Measurements from ENCODE around the gene HCFC2.

Gene HCFC2

DNA sequence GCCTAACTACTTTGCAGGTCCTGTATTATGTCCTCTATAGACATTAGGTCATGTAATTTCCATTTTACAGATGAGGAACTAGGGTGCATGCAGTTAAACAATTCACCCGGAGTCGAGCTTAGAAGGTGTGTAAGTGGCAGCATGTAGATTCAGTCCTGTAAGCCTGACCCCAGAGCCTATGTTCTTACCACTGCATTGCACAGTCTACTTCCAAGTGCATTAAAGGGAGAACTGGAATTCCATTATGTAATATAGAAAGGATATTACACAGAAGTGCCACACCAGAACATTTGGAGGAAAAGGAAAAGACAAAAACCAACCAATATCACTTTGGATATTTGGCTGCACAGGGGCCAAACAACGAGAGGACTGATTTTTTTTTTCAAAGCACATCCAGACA is 15.5 kb upstream of the HCFC2 start:
- intact Hi-C loops (cut with micrococcal nuclease), result no loop called here
- Mint-ChIP-seq H3K4me3 (no peak overlapping the region), H3K27ac (no peak overlapping the region), H3K9me3 (no peaks in the 10 kb centered on the region), H3K27me3 (peaks cover 38% of the 10 kb centered on the region), H3K4me1 (ENCODE audit: low read depth) (peaks cover 10% of the 10 kb centered on the region), H3K36me3 (ENCODE audit: low read depth) (no peaks in the 10 kb centered on the region)

DNA sequence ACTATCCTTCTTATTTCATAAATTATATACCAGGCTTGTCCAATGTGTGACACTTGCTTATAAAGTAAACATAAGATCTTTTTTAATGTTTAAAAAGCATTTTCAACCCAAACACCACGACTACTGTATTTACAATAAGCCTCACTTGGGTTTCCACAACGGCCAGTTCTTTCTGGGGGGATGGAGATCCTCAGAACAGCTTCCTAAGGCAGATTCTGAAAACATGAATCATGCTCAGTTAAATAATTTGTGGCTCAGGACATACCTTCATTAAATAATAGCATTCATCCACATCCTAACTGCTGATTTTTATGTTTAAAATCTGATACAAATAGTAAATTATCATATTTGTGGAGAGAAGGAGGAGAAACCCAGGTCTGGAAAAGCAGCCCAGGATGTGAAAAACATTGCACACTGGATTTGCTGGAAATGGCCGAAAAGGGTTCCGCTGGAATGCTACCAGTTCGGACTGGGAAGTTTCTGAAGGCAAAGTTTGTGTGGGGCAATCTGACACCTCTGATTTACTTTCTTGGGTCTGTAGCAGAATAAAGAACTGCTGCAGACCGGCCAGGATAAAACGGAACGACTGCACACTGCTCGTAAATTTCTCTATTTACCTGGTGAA is 14.9 kb upstream of the HCFC2 start:
- Mint-ChIP-seq H3K9me3 (no peaks in the 10 kb centered on the region), H3K36me3 (ENCODE audit: low read depth) (no peaks in the 10 kb centered on the region), H3K4me1 (ENCODE audit: low read depth) (peaks cover 10% of the 10 kb centered on the region), H3K27me3 (peaks cover 39% of the 10 kb centered on the region), H3K27ac (no peak overlapping the region), H3K4me3 (no peak overlapping the region)
- intact Hi-C loops (cut with micrococcal nuclease), result no loop called here

DNA sequence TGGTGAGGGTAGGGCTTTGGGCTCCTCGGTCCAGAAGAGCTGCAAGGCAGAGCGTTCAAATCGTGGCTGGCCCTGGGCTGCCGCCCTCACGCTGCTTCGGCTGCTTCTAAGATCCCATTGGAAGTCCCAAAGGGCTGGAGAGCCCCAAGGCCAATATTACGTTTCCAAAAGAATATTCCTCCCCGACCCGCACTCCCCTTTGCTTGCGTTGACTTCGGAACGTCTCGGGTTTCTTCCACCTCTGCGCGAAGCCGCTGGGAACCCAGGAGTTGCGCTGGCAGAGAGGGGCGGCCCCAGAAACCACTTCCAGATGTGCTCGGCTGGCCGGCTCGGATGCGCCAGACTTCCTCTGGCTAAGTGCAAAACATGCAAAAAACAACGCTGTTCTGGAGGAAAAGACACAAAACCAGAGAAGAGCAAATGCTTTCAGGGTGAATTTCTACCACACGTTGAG is 14.4 kb upstream of the HCFC2 start, which contains the start of gene GLT8D2:
Gene GLT8D2 (minus strand): TSS at position 285 of the 454 bp plus-strand sequence. CDS start 30,539 bp downstream, outside the sequence.
- H3K4me1 Mint-ChIP-seq (ENCODE audit: low read depth), result peaks cover 10% of the 10 kb centered on the region
- peaks cover 42% of the 10 kb centered on the region for H3K27me3 Mint-ChIP-seq
- H3K9me3 Mint-ChIP-seq, result no peaks in the 10 kb centered on the region
- H3K4me3 Mint-ChIP-seq, result no peak within 1 kb of the TSS
- no peaks in the 10 kb centered on the region for H3K36me3 Mint-ChIP-seq (ENCODE audit: low read depth)
- H3K27ac Mint-ChIP-seq, result no peak within 1 kb of the TSS
- intact Hi-C loops (cut with micrococcal nuclease), result no loop called here

- no peak overlapping the region for H3K27ac Mint-ChIP-seq
- intact Hi-C loops (cut with micrococcal nuclease), result no loop called here
- no peaks in the 10 kb centered on the region for H3K9me3 Mint-ChIP-seq
- H3K27me3 Mint-ChIP-seq, result peaks cover 40% of the 10 kb centered on the region
- no peak overlapping the region for H3K4me3 Mint-ChIP-seq
- no peaks in the 10 kb centered on the region for H3K36me3 Mint-ChIP-seq (ENCODE audit: low read depth)
- peaks cover 10% of the 10 kb centered on the region for H3K4me1 Mint-ChIP-seq (ENCODE audit: low read depth)
Measured at GRCh38 chr12:104050436-104050835, 13.9 kb upstream of the HCFC2 start.

GRCh38 chr12:104054681-104055346 is 9.5 kb upstream of the HCFC2 start:
- H3K27me3 Mint-ChIP-seq, result peaks cover 31% of the 10 kb centered on the region
- no peak overlapping the region for H3K27ac Mint-ChIP-seq
- H3K9me3 Mint-ChIP-seq, result no peaks in the 10 kb centered on the region
- H3K36me3 Mint-ChIP-seq (ENCODE audit: low read depth), result no peaks in the 10 kb centered on the region
- H3K4me3 Mint-ChIP-seq, result no peak overlapping the region
- H3K4me1 Mint-ChIP-seq (ENCODE audit: low read depth), result peaks cover 10% of the 10 kb centered on the region
- intact Hi-C loops (cut with micrococcal nuclease), result no loop called here

- Mint-ChIP-seq H3K4me1 (ENCODE audit: low read depth) (peaks cover 8% of the 10 kb centered on the region), H3K36me3 (ENCODE audit: low read depth) (no peaks in the 10 kb centered on the region), H3K4me3 (no peak overlapping the region), H3K9me3 (no peaks in the 10 kb centered on the region), H3K27me3 (peaks cover 24% of the 10 kb centered on the region), H3K27ac (no peak overlapping the region)
- intact Hi-C loops (cut with micrococcal nuclease), result no loop called here
Measured at GRCh38 chr12:104055686-104056388, 8.5 kb upstream of the HCFC2 start.

- Mint-ChIP-seq H3K9me3 (no peaks in the 10 kb centered on the region), H3K27ac (no peak overlapping the region), H3K4me1 (ENCODE audit: low read depth) (peaks cover 8% of the 10 kb centered on the region), H3K4me3 (no peak overlapping the region), H3K36me3 (ENCODE audit: low read depth) (no peaks in the 10 kb centered on the region), H3K27me3 (peaks cover 19% of the 10 kb centered on the region)
- intact Hi-C loops (cut with micrococcal nuclease), result no loop called here
Measured at GRCh38 chr12:104056419-104056972, 7.8 kb upstream of the HCFC2 start.

GRCh38 chr12:104057771-104058197 is 6.5 kb upstream of the HCFC2 start:
- Mint-ChIP-seq H3K27ac (no peak overlapping the region), H3K9me3 (no peaks in the 10 kb centered on the region), H3K4me3 (no peak overlapping the region), H3K36me3 (ENCODE audit: low read depth) (no peaks in the 10 kb centered on the region), H3K4me1 (ENCODE audit: low read depth) (peaks cover 8% of the 10 kb centered on the region), H3K27me3 (peaks cover 21% of the 10 kb centered on the region)
- intact Hi-C loops (cut with micrococcal nuclease), result loop anchor here (1.0 kb wide), 1 partner anchor 52 kb away; no protein-coding TSS in a partner anchor

GRCh38 chr12:104058802-104059201 is 5.5 kb upstream of the HCFC2 start:
- H3K36me3 Mint-ChIP-seq (ENCODE audit: low read depth), result peaks cover under 1% of the 10 kb centered on the region
- H3K4me3 Mint-ChIP-seq, result no peak overlapping the region
- H3K27ac Mint-ChIP-seq, result no peak overlapping the region
- H3K9me3 Mint-ChIP-seq, result no peaks in the 10 kb centered on the region
- intact Hi-C loops (cut with micrococcal nuclease), result no loop called here
- peaks cover 8% of the 10 kb centered on the region for H3K4me1 Mint-ChIP-seq (ENCODE audit: low read depth)
- peaks cover 14% of the 10 kb centered on the region for H3K27me3 Mint-ChIP-seq

GRCh38 chr12:104059963-104060362 is 4.4 kb upstream of the HCFC2 start:
- peaks cover 8% of the 10 kb centered on the region for H3K4me1 Mint-ChIP-seq (ENCODE audit: low read depth)
- H3K36me3 Mint-ChIP-seq (ENCODE audit: low read depth), result peaks cover 12% of the 10 kb centered on the region
- no peaks in the 10 kb centered on the region for H3K9me3 Mint-ChIP-seq
- H3K4me3 Mint-ChIP-seq, result no peak overlapping the region
- intact Hi-C loops (cut with micrococcal nuclease), result loop anchor here (5.0 kb wide), 1 partner anchor 103 kb away; a partner anchor contains a TSS
- H3K27ac Mint-ChIP-seq, result no peak overlapping the region
- peaks cover 10% of the 10 kb centered on the region for H3K27me3 Mint-ChIP-seq

GRCh38 chr12:104060791-104061190 is 3.5 kb upstream of the HCFC2 start:
- H3K36me3 Mint-ChIP-seq (ENCODE audit: low read depth), result peaks cover 15% of the 10 kb centered on the region
- H3K4me1 Mint-ChIP-seq (ENCODE audit: low read depth), result peaks cover 8% of the 10 kb centered on the region
- H3K4me3 Mint-ChIP-seq, result no peak overlapping the region
- peaks cover 10% of the 10 kb centered on the region for H3K27me3 Mint-ChIP-seq
- no peaks in the 10 kb centered on the region for H3K9me3 Mint-ChIP-seq
- intact Hi-C loops (cut with micrococcal nuclease), result loop anchor here (5.0 kb wide), 1 partner anchor 103 kb away; a partner anchor contains a TSS
- no peak overlapping the region for H3K27ac Mint-ChIP-seq

DNA sequence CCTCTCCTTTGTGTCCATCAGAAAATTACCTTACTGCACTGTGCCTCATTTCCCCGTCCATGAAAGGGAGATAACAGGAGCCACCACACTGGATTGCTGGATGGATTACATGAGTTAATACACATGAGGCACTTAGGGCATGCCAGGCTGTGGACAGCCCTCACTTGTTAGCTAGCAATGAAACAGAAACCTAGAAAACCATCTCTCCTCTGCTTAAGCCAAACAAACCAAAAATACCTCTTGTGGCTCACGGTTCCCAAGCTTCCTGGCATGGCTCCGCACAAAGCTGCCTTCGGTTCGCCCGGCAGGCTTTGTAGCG is 660 bp upstream of the HCFC2 start:
- no peaks in the 10 kb centered on the region for H3K9me3 Mint-ChIP-seq
- H3K4me1 Mint-ChIP-seq (ENCODE audit: low read depth), result peaks cover 14% of the 10 kb centered on the region
- peaks cover 8% of the 10 kb centered on the region for H3K27me3 Mint-ChIP-seq
- H3K4me3 Mint-ChIP-seq, result peak overlapping the region; percentile 90
- intact Hi-C loops (cut with micrococcal nuclease), result loop anchor here (2.0 to 5.0 kb wide), 2 partner anchors 45 to 106 kb away; a partner anchor contains a TSS
- peak overlapping the region; percentile 89 for H3K27ac Mint-ChIP-seq
- H3K36me3 Mint-ChIP-seq (ENCODE audit: low read depth), result peaks cover 36% of the 10 kb centered on the region

- peaks cover 14% of the 10 kb centered on the region for H3K4me1 Mint-ChIP-seq (ENCODE audit: low read depth)
- no peaks in the 10 kb centered on the region for H3K9me3 Mint-ChIP-seq
- intact Hi-C loops (cut with micrococcal nuclease), result loop anchor here (2.0 to 5.0 kb wide), 2 partner anchors 44 to 108 kb away; a partner anchor contains a TSS
- peak overlapping the region; percentile 90 for H3K4me3 Mint-ChIP-seq
- H3K27me3 Mint-ChIP-seq, result peaks cover 8% of the 10 kb centered on the region
- peak overlapping the region; percentile 89 for H3K27ac Mint-ChIP-seq
- H3K36me3 Mint-ChIP-seq (ENCODE audit: low read depth), result peaks cover 49% of the 10 kb centered on the region
Measured at GRCh38 chr12:104064842-104065427, 604 bp downstream of the HCFC2 start.
